GM10847 (cell line): ENCODE measurements around the gene HOXA10.

Source experiments
- POLR2A ChIP-seq: IDR thresholded peaks from 2 replicates; pipeline ENCODE4 v1.6.1; 2011; ENCODE audit not compliant: insufficient read length; ENCODE audit errors: extremely low read depth

The HOXA10 gene

GRCh38 chr7:27179503-27180430, 5.6 kb upstream of the HOXA10 start:
- no peak for TF ChIP-seq POLR2A

- TF ChIP-seq POLR2A, result no peak
Measured at GRCh38 chr7:27179030-27179429, 4.9 kb upstream of the HOXA10 start.

GRCh38 chr7:27178366-27178765, 4.2 kb upstream of the HOXA10 start:
- no peak for TF ChIP-seq POLR2A

- TF ChIP-seq POLR2A, result no peak
Measured at GRCh38 chr7:27177795-27178320, 3.7 kb upstream of the HOXA10 start.

- no peak for TF ChIP-seq POLR2A
Measured at GRCh38 chr7:27176962-27177794, 3.1 kb upstream of the HOXA10 start.

- no peak for TF ChIP-seq POLR2A
Measured at GRCh38 chr7:27176524-27176845, 2.4 kb upstream of the HOXA10 start.

GRCh38 chr7:27175626-27176523, 1.8 kb upstream of the HOXA10 start:
- no peak for TF ChIP-seq POLR2A

- no peak for TF ChIP-seq POLR2A
Measured at GRCh38 chr7:27174874-27175625, 930 bp upstream of the HOXA10 start.

GRCh38 chr7:27173511-27173955, 587 bp downstream of the HOXA10 start:
- no peak for TF ChIP-seq POLR2A

GRCh38 chr7:27172823-27173510, 1.2 kb downstream of the HOXA10 start:
- no peak for TF ChIP-seq POLR2A

GRCh38 chr7:27172315-27172774, 1.8 kb downstream of the HOXA10 start:
- no peak for TF ChIP-seq POLR2A

GRCh38 chr7:27171637-27172314, 2.3 kb downstream of the HOXA10 start:
- no peak for TF ChIP-seq POLR2A

- TF ChIP-seq POLR2A, result no peak
Measured at GRCh38 chr7:27171325-27171636, 2.8 kb downstream of the HOXA10 start.
